ENCODE results near the gene PSEN2. TPM values are rescaled to one million over a fixed set of nuclear protein-coding genes. Genes with fewer than 3 reads are reported as not detected.

Gene PSEN2
- total and polyA plus RNA-seq, 9 of the 15 experiments (the other 6 are each of a cell fraction or from before 2014, with no cell fraction given), result 2.3 to 21.5 (median 13.7) TPM

- no peak for TF ChIP-seq E4F1 (CRISPR knock-in tag; IDR thresholded peaks at IDR 0.05; ENCODE audit: borderline replicate concordance)
- peak; percentile 72; the same call in 1 of the 2 replicates for TF ChIP-seq HIVEP1 (CRISPR knock-in tag; IDR thresholded peaks at IDR 0.05)
- TF ChIP-seq DIDO1 (tag; IDR thresholded peaks at IDR 0.05; ENCODE audit: low read depth), result no peak
- no peak for TF ChIP-seq CHD4 (IDR thresholded peaks at IDR 0.05; ENCODE audit: insufficient read depth, insufficient replicate concordance, low read depth, low read length, poor library complexity, severe bottlenecking)
- no peak for TF ChIP-seq NBN (IDR thresholded peaks at IDR 0.05; ENCODE audit: low read depth)
- TF ChIP-seq ZNF639 (CRISPR knock-in tag; conservative IDR thresholded peaks at IDR 0.05 in 1 of 2, IDR thresholded peaks at IDR 0.05 in 1 of 2), result peak in 1 of 2 experiments; percentile 55; a peak in 2 of 4 replicates
- TF ChIP-seq ZBTB11 (CRISPR knock-in tag; IDR thresholded peaks at IDR 0.05), result peak in 2 of 3 experiments; percentile 57 to 74; a peak in 2 of 6 replicates
- peak; percentile 17; the same call in 1 of the 2 replicates for TF ChIP-seq ERF (CRISPR knock-in tag; IDR thresholded peaks at IDR 0.05)
- TF ChIP-seq NRF1 (conservative IDR thresholded peaks at IDR 0.05 in 1 of 2, IDR thresholded peaks at IDR 0.05 in 1 of 2), result peak; percentile 99
- TF ChIP-seq CEBPB (tag; IDR thresholded peaks at IDR 0.05), result no peak
- no peak for TF ChIP-seq MTA2 (IDR thresholded peaks at IDR 0.05; ENCODE audit: low read depth)
- no peak for TF ChIP-seq CREBBP (IDR thresholded peaks at IDR 0.05; ENCODE audit: low read depth, low read length)
- peak; percentile 96 for TF ChIP-seq ZNF232 (CRISPR knock-in tag; IDR thresholded peaks at IDR 0.05)
- TF ChIP-seq CBX1 (IDR thresholded peaks at IDR 0.05; ENCODE audit: low read depth), result peak; percentile 83
- TF ChIP-seq ZNF766 (CRISPR knock-in tag; conservative IDR thresholded peaks at IDR 0.05), result peak; percentile 15; the same call in 1 of the 2 replicates
- TF ChIP-seq MCM5 (IDR thresholded peaks at IDR 0.05; ENCODE audit: low read depth), result no peak
- TF ChIP-seq MEIS2 (IDR thresholded peaks at IDR 0.05; ENCODE audit: partially characterized antibody), result peak; percentile 87
- TF ChIP-seq KLF16 (IDR thresholded peaks at IDR 0.05), result no peak
- TF ChIP-seq RCOR1 (IDR thresholded peaks at IDR 0.05; ENCODE audit: borderline replicate concordance in 1 of 2, low read depth in 2 of 2, low read length in 2 of 2), result no peak
- no peak for TF ChIP-seq CC2D1A (IDR thresholded peaks at IDR 0.05)
- no peak for TF ChIP-seq CCAR2 (IDR thresholded peaks at IDR 0.05; ENCODE audit: low read depth, low read length)
These were observed 69.1 kb downstream of the PSEN2 start (continued) for GRCh38 chr1:226939438-226940028.
